Measurements from ENCODE around the gene MAFF. TPM values are rescaled to one million over a fixed set of nuclear protein-coding genes. Genes with fewer than 3 reads are reported as not detected.

The MAFF gene
- total and polyA plus RNA-seq, 12 donors = 2.9 to 21.4 (median 6.0) TPM

GRCh38 chr22:38243007-38243765 is 41.4 kb downstream of the MAFF start:
- Histone ChIP-seq H3K4me3 (no peak overlapping the region), H3K36me3 (peaks cover 0 to 74% (median 23%) of the 10 kb centered on the region in 9 donors), H3K4me1 (peaks cover 9 to 80% (median 49%) of the 10 kb centered on the region in 9 donors), H3K27ac (peak overlapping the region in 9 of 10 donors; percentile 31 to 71 (median 52)), H3K9me3 (no peaks in the 10 kb centered on the region), H3K27me3 (no peaks in the 10 kb centered on the region)
- TF ChIP-seq CTCF (IDR thresholded peaks at IDR 0.05) = no peak
- intact Hi-C loops (cut with DNase I) = no loop called here
- no peak for DNase-seq
- peak; percentile 5 to 74 (median 45) for ATAC-seq
- 63 to 65% methylated on average over 20 of the region's 20 CpGs for WGBS, 2 donors

DNA sequence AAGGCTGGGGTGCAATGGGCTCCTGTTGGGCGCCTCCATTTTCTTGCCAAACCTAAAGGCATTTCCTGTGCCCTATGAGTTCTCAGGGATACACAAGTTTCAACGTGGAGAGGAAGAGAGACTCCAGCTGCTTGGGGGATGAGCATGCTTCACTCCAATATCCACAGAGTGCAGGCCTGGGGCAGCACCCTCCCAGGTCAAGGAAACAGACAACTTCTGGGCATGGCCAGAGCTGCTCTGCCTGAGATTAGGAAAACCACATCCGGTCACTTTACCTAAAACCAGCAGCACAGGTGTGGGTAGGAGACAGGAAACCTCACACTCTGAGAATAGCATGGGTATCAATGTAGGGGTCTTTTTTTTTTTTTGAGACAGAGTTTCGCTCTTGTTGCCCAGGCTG is 42.3 kb downstream of the MAFF start:
- Histone ChIP-seq H3K27me3 (no peaks in the 10 kb centered on the region), H3K4me3 (no peak overlapping the region), H3K27ac (peak overlapping the region in 3 of 10 donors; percentile 22 to 60 (median 46)), H3K9me3 (peaks cover 0 to under 1% (median 0%) of the 10 kb centered on the region in 11 donors), H3K36me3 (peaks cover 0 to 74% (median 23%) of the 10 kb centered on the region in 9 donors), H3K4me1 (peaks cover 5 to 72% (median 40%) of the 10 kb centered on the region in 9 donors)
- TF ChIP-seq CTCF (IDR thresholded peaks at IDR 0.05) = no peak
- no peak for ATAC-seq
- WGBS, 2 donors = 74 to 88% methylated on average over 4 of the region's 4 CpGs
- intact Hi-C loops (cut with DNase I) = no loop called here
- no peak for DNase-seq

DNA sequence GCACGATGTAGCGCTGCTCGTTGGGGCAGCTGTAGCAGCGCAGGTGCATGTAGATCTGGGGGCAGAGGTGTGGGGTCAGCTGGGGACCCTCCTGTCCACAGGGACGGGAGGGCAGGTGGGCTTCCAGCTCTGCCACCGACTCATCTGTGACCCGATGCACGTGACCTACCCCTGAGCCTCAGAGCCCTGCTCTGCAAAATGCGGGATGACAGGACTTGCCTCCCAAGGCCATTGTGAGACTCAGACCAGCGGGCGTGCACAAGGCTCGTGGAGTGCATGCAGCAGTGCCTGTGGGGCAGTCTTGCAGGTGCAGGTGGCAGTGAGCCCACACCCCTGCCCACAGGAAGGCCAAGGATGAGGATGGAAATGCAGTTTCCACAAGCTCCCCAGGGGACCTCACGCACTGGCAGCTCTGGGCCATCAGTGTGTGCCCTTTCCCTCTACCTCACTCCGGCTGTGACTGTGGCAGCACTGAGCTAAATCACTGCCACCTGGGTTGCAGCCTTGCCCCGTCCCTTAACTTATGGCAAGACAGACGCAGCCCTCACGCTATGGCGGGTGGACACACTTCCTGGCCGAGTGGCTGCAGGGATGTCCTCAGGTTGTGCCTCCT is 44.4 kb downstream of the MAFF start:
- no peak overlapping the region for H3K4me3 ChIP-seq
- intact Hi-C loops (cut with DNase I) = no loop called here
- no peak for TF ChIP-seq CTCF (IDR thresholded peaks at IDR 0.05)
- H3K27me3 ChIP-seq = no peaks in the 10 kb centered on the region
- peak overlapping the region in 8 of 10 donors; percentile 32 to 77 (median 62) for H3K27ac ChIP-seq
- H3K4me1 ChIP-seq = peaks cover 7 to 68% (median 43%) of the 10 kb centered on the region in 9 donors
- DNase-seq (no peak), ATAC-seq (peak in 3 of 8 donors; percentile 3 to 6 (median 4))
- H3K9me3 ChIP-seq = peaks cover 0 to 7% (median 0%) of the 10 kb centered on the region in 11 donors
- peaks cover 0 to 62% (median 23%) of the 10 kb centered on the region in 9 donors for H3K36me3 ChIP-seq
- WGBS, 2 donors = 79 to 82% methylated on average over 19 of the region's 19 CpGs

DNA sequence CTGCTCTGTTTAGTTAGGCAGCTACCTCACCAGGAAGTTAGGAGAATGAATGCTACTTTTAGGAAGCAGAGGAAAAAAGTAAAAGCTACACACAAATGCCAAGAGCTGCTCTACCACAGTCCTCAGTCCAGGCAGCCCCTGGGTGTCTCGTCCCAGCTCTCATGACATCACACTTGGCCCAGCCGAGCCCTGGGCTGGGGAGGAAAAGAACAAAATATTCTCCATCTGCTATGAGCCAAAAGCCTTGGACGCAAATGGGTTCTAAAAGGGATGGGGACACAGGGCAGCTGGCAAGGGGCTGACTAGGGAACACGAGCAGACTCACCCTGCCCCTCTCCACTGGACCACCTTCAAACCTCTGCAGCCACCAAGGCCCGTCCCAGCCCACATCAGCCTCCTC is 44.9 kb downstream of the MAFF start:
- Histone ChIP-seq H3K4me1 (peaks cover 7 to 73% (median 48%) of the 10 kb centered on the region in 9 donors), H3K9me3 (peaks cover 0 to 7% (median 0%) of the 10 kb centered on the region in 11 donors), H3K27ac (peak overlapping the region; percentile 4 to 77 (median 62)), H3K4me3 (no peak overlapping the region), H3K27me3 (no peaks in the 10 kb centered on the region), H3K36me3 (peaks cover 0 to 60% (median 23%) of the 10 kb centered on the region in 9 donors)
- intact Hi-C loops (cut with DNase I) = no loop called here
- DNase-seq (peak; percentile 67 to 68), ATAC-seq (peak; percentile 52 to 83 (median 68))
- WGBS, 2 donors = 56 to 58% methylated on average over 5 of the region's 5 CpGs
- no peak for TF ChIP-seq CTCF (IDR thresholded peaks at IDR 0.05)

Data from heart right ventricle (tissue), 16 donors.